NCI-H146 treated with DMSO at 0.1 percent for 48 hours (cell line): ENCODE measurements around the gene NEK1.
"Not testable (repeated sequence)": the region's sequence is repeated elsewhere in the genome, so short reads cannot be mapped to it uniquely, and the experiment has no call there.

Experiments
- DNase-seq: peaks from one replicate; lab custom pipeline; 2025; ENCODE audit not compliant: unreplicated experiment; lab: John Stamatoyannopoulos, UW

NEK1 gene

GRCh38 chr4:169523796-169524195, 88.6 kb downstream of the NEK1 start:
- DNase-seq = no peak

GRCh38 chr4:169510617-169511016, 101.8 kb downstream of the NEK1 start:
- DNase-seq = no peak

GRCh38 chr4:169506903-169507302, 105.5 kb downstream of the NEK1 start:
- no peak for DNase-seq

- DNase-seq = not testable (repeated sequence)
Observed at GRCh38 chr4:169499907-169500306, 112.5 kb downstream of the NEK1 start.

GRCh38 chr4:169494234-169494633, 118.1 kb downstream of the NEK1 start:
- not testable (repeated sequence) for DNase-seq

- no peak for DNase-seq
Observed at GRCh38 chr4:169493164-169493524, 119.2 kb downstream of the NEK1 start.

GRCh38 chr4:169492436-169493163, 119.8 kb downstream of the NEK1 start:
- no peak for DNase-seq

GRCh38 chr4:169491211-169491610, 121.2 kb downstream of the NEK1 start:
- DNase-seq = no peak

- DNase-seq = no peak
Observed at GRCh38 chr4:169489306-169489705, 123.1 kb downstream of the NEK1 start.

GRCh38 chr4:169485791-169486742, 126.3 kb downstream of the NEK1 start:
- DNase-seq = no peak

- DNase-seq = no peak
Observed at GRCh38 chr4:169485086-169485485, 127.3 kb downstream of the NEK1 start.

GRCh38 chr4:169484485-169484884, 127.9 kb downstream of the NEK1 start:
- DNase-seq = no peak

- DNase-seq = no peak
Observed at GRCh38 chr4:169464080-169464479, 148.3 kb downstream of the NEK1 start.

- DNase-seq = no peak
Observed at GRCh38 chr4:169460081-169460480, 152.3 kb downstream of the NEK1 start.

GRCh38 chr4:169458575-169458974, 153.8 kb downstream of the NEK1 start:
- DNase-seq = no peak

- not testable (repeated sequence) for DNase-seq
Observed at GRCh38 chr4:169452644-169453043, 159.7 kb downstream of the NEK1 start.

- not testable (repeated sequence) for DNase-seq
Observed at GRCh38 chr4:169448935-169449334, 163.4 kb downstream of the NEK1 start.

- DNase-seq = no peak
Observed at GRCh38 chr4:169446824-169447223, 165.6 kb downstream of the NEK1 start.

- DNase-seq = no peak
Observed at GRCh38 chr4:169443748-169444147, 168.6 kb downstream of the NEK1 start.

GRCh38 chr4:169440446-169440845, 171.9 kb downstream of the NEK1 start:
- no peak for DNase-seq

GRCh38 chr4:169439244-169439643, 173.1 kb downstream of the NEK1 start:
- DNase-seq = no peak

- DNase-seq = no peak
Observed at GRCh38 chr4:169438057-169438480, 174.3 kb downstream of the NEK1 start.
